Measurements from ENCODE around the gene RIN3.

GRCh38 chr14:92531106-92531873 lies 17.7 kb downstream of the RIN3 start:
- no peak for TF ChIP-seq CTCF (IDR thresholded peaks at IDR 0.05; ENCODE audit: low read length)
- TF ChIP-seq EZH2phosphoT487 (IDR thresholded peaks at IDR 0.05; ENCODE audit: low read length), result no peak
- TF ChIP-seq EZH2 (optimal IDR thresholded peaks at IDR 0.05; ENCODE audit: low read depth, low read length), result no peak
